Measurements from ENCODE around the gene PDE7B.
"Not testable (repeated sequence)": the region's sequence is repeated elsewhere in the genome, so short reads cannot be mapped to it uniquely, and the experiment has no call there.

The PDE7B gene

DNA sequence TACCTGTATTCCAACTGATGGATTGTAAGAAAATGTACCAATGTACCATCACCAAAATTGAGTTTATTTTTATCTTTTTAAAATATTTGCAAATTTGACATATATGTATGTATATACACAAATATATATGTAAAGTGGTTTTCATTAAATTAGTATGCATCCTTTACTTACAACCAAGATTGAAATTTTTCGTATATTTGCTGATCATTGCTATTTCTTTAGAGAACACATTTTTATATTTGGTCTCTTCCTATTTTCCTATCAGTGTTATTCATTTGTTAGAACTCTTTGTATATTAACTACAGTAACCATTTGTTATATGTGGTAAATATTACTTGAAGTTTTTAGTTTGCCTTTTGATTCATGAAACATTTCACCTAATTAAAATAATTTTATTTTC lies 324.4 kb downstream of the PDE7B start:
- FAIRE-seq = no peak
- DNase-seq (ENCODE audit: low spot score) = no peak

DNA sequence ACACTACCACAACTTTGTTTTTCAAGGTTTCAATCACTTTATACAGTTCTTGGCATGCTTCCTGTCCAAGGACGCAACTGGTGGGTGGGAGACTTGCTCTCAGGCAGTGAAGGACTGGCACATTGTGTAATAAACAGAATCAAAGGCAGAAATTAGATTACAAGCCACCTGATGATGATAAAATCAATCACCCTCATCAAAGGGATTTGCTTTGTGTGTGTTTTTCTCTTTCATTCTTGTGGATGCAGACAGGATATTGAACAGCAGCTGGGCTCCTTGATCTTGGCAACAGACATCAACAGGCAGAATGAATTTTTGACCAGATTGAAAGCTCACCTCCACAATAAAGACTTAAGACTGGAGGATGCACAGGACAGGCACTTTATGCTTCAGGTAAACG lies 327.2 kb downstream of the PDE7B start:
- FAIRE-seq = no peak
- no peak for DNase-seq (ENCODE audit: low spot score)

DNA sequence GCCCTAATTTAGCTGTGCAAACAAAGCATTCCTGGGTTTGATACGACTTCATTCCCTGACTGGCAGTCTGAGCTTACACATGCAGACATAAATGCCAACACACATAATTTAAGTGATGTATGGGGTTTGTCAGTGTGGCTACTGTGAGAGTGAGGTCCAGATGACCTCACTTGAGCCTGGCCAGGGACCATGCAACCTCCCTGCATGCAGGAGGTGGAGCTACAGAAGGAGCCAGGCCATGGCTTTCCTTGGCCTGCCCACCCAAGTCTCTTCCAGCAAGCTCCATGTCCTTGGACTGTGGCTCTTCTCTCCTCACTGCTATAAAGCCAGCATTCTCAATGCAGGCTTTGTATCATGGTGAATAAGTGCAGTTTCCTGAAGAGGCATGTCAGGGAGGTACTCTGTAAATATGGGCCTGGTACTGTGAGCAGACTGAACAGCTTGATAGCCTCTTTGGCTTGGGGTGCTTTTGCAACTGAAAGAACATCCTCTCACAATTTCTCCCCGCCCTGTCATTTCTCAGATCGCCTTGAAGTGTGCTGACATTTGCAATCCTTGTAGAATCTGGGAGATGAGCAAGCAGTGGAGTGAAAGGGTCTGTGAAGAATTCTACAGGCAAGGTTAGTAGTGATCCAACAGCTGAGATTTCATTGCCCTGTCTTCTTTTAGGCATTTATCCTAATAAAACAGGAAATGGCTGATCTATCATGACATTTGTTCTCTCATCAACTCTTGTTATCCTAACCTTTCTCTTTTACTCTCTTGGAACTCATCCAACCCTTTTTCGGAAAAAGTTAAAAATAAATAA lies 329.4 kb downstream of the PDE7B start:
- FAIRE-seq = no peak

DNA sequence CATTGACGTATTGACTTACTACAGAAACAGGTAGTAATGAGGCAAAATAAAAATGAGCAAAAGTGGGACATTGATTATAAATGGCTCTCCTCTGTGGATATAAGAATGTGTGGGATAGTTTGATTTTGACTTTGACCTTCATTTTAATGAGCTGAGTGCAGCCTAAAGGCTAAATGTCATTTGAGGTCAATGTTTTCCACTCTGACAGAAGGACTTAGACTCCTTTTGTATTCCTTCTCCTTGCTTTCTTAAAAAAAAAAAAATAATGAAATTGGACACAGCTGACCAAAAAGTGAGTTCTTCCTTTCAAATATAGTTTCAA lies 330.0 kb downstream of the PDE7B start:
- FAIRE-seq (no peak), DNase-seq (ENCODE audit: low spot score) (no peak)

More for the DNA sequence above, 329.4 kb downstream of the PDE7B start:
- DNase-seq (ENCODE audit: low spot score) = no peak

GRCh38 chr6:136181861-136182260 lies 330.4 kb downstream of the PDE7B start:
- FAIRE-seq = no peak
- no peak for DNase-seq (ENCODE audit: low spot score)

- DNase-seq (ENCODE audit: low spot score) (no peak), FAIRE-seq (no peak)
These were observed 333.2 kb downstream of the PDE7B start for GRCh38 chr6:136184738-136185137.

DNA sequence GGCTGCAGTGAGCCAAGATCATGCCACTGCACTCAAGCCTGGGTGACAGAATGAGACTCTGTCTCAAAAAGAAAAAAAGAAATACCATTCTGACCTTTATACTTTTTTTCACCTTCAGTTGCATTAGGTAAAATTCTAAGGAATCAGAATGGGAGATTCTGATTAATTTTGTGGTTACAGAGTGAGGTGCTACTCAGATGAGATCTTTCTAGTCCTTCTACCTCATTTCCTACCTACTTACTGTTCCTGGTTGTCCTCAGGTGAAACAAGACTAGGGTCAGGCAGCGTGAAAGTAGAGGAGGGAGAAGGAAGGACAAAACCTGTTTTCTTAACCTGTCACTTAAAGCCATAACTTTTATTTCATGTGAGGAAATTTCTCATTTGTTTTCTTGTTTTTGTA lies 334.9 kb downstream of the PDE7B start:
- DNase-seq (ENCODE audit: low spot score) (no peak), FAIRE-seq (no peak)

DNA sequence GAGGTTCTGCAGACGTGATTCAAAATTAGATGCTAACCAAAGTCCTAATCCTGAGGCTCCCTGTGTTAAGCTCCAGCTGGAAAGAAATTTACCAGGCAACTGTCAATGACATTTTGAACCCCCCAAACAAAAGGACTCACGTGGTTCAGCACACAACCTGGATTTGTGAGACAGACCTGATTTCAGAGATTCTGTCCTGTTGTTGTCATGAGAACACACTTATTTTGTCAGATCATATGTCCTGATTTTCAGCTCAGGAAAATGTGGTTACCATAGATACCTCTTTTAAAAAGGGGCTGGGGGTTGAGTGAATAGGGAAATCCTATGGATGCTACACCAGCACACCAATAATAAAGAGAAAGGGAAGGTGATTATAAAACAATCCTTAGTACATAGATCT lies 337.0 kb downstream of the PDE7B start:
- DNase-seq (ENCODE audit: low spot score) (no peak), FAIRE-seq (no peak)

DNA sequence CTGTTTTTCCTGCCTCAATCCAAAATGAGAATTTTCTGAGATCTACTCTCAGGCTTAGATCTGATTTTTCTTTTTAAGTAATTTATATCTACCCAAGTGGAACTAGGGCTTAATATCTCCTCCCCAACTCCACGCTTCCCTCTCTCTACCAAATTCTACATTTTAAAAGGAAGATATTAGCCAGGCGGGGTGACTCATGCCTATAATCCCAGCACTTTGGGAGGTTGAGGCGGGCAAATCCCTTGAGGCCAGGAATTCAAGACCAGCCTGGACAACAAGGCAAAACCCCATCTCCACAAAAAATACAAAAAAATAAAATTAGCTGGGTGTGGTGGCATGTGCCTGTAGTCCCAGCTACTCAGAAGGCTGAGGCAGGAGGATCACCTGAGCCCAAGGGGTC lies 337.6 kb downstream of the PDE7B start:
- no peak for FAIRE-seq
- no peak for DNase-seq (ENCODE audit: low spot score)

DNA sequence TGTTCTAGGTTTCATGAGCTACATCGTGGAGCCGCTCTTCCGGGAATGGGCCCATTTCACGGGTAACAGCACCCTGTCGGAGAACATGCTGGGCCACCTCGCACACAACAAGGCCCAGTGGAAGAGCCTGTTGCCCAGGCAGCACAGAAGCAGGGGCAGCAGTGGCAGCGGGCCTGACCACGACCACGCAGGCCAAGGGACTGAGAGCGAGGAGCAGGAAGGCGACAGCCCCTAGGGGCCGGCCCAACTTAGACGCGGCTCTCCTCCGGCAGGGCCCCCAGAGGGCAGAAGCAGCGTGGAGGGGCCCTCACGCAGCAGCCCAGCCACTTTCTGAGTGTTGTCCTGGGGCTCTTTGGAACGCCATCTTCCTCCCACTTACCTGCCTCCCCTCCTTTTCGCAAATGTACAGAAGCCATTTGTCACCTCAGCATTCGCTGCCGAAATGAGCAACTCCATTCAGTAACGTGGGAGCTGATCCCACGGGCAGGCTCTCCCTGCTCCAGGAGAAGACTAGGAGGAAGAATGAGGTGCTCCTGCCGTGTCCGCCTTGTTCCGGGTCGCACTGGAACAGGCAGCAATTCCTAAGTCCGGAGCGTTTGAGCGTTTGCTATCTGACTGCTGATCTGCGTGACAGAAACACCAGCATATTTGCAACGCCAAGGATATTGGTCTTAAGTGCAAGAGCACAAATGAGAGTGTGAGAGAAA lies 340.3 kb downstream of the PDE7B start:
- no peak for FAIRE-seq
- DNase-seq (ENCODE audit: low spot score) = no peak

DNA sequence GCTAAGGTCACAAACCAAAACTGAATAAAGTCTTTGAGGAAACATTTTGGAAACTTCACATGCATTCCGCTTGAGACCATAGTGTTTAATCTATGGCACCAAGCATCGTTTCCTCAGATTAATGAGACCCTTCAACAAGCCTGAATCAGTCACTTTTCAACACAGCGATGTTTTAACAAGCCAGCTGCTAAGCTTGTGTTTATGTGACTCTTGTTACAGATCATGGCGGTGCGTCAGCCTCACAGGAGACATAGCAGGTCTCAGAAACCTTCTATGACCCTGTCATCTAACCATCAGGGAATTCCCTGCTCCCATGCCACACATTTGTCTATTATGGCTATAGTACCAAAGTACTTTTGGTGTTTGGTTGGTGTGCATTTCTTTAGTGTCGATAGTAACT lies 341.4 kb downstream of the PDE7B start:
- FAIRE-seq (no peak), DNase-seq (ENCODE audit: low spot score) (no peak)

- FAIRE-seq (no peak), DNase-seq (ENCODE audit: low spot score) (no peak)
These were observed 350.2 kb downstream of the PDE7B start for GRCh38 chr6:136201732-136202131.

DNA sequence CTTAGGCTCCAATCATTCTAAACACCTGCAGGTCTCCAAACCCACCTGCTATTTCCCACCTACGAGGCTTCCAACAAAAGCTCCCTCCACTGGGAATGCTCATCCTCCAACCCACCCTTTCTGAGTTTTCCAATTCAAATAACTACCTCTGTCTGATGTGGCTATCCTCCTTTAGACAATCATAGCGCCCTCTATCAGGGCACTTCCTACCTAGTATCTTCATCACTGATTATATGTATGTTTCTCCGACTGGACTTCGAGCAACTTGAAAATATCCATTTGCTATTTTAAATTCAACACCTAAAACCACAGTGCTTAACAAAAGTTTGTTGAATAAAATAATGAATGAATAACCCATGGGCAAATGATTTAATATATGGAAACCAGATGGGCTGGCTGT lies 357.3 kb downstream of the PDE7B start:
- FAIRE-seq = no peak

DNA sequence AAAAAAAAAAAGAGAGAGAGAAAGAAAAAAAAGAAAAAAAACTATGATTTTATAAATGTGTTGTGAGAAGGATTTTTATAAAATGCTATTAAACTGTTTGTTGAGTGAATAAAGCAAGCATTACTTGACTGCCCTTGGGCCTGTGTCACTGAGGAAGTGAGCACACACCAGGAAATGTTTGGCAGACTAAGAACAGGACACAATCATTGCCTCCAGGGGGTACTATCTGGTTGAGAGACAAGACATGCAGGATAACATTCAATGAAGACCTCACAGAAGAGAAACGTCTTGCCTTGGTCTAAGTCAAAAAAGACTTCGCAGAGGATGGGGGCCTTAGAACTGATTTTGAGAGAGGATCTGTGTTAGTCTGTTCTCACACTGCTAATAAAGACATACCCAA lies 358.0 kb downstream of the PDE7B start:
- no peak for FAIRE-seq
- DNase-seq (ENCODE audit: low spot score) = no peak

More for the DNA sequence above, 357.3 kb downstream of the PDE7B start:
- DNase-seq (ENCODE audit: low spot score) = no peak

GRCh38 chr6:136210398-136211165 lies 359.1 kb downstream of the PDE7B start:
- no peak for FAIRE-seq
- DNase-seq (ENCODE audit: low spot score) = no peak

DNA sequence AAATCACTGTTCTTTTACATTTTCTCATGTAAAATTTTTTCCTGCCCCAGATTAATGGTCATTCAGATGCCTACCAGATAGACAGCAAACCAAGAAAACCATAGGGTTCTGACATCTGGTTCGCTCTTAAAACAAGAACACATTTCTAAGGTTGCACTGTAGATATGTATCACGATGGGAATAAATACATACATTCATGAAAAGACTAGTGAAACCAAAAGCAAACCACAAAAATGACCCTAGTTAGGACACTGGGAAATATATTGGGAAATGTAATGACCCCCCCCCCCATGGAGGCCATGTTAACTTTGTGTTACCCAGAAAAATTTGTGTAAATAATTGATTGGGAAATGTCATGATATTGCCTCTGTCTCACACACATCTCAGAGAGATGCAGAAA lies 361.1 kb downstream of the PDE7B start:
- DNase-seq (ENCODE audit: low spot score) (no peak), FAIRE-seq (no peak)

GRCh38 chr6:136213012-136213539 lies 361.6 kb downstream of the PDE7B start:
- DNase-seq (ENCODE audit: low spot score) (no peak), FAIRE-seq (no peak)

- DNase-seq (ENCODE audit: low spot score) (no peak), FAIRE-seq (no peak)
These were observed 362.4 kb downstream of the PDE7B start for GRCh38 chr6:136213853-136214252.

GRCh38 chr6:136216503-136217401 lies 365.3 kb downstream of the PDE7B start:
- DNase-seq (ENCODE audit: low spot score) (no peak), FAIRE-seq (no peak)

DNA sequence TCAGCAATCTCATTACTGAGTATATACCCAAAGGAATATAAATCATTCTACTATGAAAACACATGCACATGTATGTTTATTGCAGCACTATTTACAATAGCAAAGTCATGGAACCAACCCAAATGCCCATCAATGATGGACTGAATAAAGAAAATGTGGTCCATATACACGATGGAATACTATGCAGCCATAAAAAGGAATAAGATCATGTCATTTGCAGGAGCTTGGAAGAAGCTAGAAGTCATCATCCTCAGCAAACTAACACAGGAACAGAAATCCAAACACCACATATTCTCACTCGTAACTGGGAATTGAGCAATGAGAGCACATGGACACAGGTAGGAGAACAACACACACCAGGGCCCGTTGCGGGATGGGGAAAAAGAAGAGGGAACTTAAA lies 373.5 kb downstream of the PDE7B start:
- not testable (repeated sequence) for FAIRE-seq; DNase-seq (ENCODE audit: low spot score)

- no peak for FAIRE-seq
These were observed 374.0 kb downstream of the PDE7B start for GRCh38 chr6:136225496-136225895.

More at GRCh38 chr6:136225496-136225895, 374.0 kb downstream of the PDE7B start:
- DNase-seq (ENCODE audit: low spot score) = peak; percentile 19
